Osteocyte (in vitro differentiated cells): ENCODE measurements around the gene GJC1. TPM values are rescaled to one million over a fixed set of nuclear protein-coding genes. Genes with fewer than 3 reads are reported as not detected.

Source experiments
- DNase-seq: peaks from one replicate; pipeline ENCODE4 v3.0.0; 2021; ENCODE audit warnings: mixed read lengths; ENCODE audit not compliant: unreplicated experiment; ENCODE audit errors: extremely low spot score
- H3K27ac Mint-ChIP-seq: one replicate; pipeline ENCODE4 v1.8.0; 2021; ENCODE audit warnings: mild to moderate bottlenecking, mixed read lengths; ENCODE audit not compliant: unreplicated experiment
- H3K27me3 Mint-ChIP-seq: one replicate; pipeline ENCODE4 v1.8.0; 2021; ENCODE audit warnings: mixed read lengths; ENCODE audit not compliant: unreplicated experiment
- H3K36me3 Mint-ChIP-seq: one replicate; pipeline ENCODE4 v1.8.0; 2021; ENCODE audit warnings: mixed read lengths; ENCODE audit not compliant: unreplicated experiment
- H3K4me1 Mint-ChIP-seq: one replicate; pipeline ENCODE4 v1.8.0; 2021; ENCODE audit warnings: mixed read lengths; ENCODE audit not compliant: unreplicated experiment
- H3K4me3 Mint-ChIP-seq: one replicate; pipeline ENCODE4 v1.8.0; 2021; ENCODE audit warnings: mild to moderate bottlenecking, moderate library complexity, mixed read lengths; ENCODE audit not compliant: unreplicated experiment
- H3K9me3 Mint-ChIP-seq: one replicate; pipeline ENCODE4 v1.8.0; 2021; ENCODE audit warnings: mixed read lengths; ENCODE audit not compliant: unreplicated experiment
- CTCF ChIP-seq: fragments of 200-600 bp; sonication (generic); IDR thresholded peaks from 2 replicates; pipeline ENCODE4 v1.5.0; 2021; ENCODE audit warnings: antibody characterized with exemption, mild to moderate bottlenecking, moderate library complexity
- long read RNA-seq: library from polyadenylated mRNA; unstranded; transcript quantifications from one replicate; pipeline ENCODE4 v2.0.0, GENCODE V29; 2021
- total RNA-seq: library from RNA; stranded (reverse); gene quantifications from 2 replicates; pipeline ENCODE4 v1.2.1, GENCODE V29; 2021

The GJC1 gene
- total RNA-seq: 40.6 and 43.0 TPM in 2 replicates
- long read RNA-seq, full-length matches to known transcripts: 8 of 21 reads
- long read RNA-seq, partial matches to known transcripts: 0 of 21 reads
- long read RNA-seq, other reads (novel, unspliced or antisense): 13 of 21 reads

DNA sequence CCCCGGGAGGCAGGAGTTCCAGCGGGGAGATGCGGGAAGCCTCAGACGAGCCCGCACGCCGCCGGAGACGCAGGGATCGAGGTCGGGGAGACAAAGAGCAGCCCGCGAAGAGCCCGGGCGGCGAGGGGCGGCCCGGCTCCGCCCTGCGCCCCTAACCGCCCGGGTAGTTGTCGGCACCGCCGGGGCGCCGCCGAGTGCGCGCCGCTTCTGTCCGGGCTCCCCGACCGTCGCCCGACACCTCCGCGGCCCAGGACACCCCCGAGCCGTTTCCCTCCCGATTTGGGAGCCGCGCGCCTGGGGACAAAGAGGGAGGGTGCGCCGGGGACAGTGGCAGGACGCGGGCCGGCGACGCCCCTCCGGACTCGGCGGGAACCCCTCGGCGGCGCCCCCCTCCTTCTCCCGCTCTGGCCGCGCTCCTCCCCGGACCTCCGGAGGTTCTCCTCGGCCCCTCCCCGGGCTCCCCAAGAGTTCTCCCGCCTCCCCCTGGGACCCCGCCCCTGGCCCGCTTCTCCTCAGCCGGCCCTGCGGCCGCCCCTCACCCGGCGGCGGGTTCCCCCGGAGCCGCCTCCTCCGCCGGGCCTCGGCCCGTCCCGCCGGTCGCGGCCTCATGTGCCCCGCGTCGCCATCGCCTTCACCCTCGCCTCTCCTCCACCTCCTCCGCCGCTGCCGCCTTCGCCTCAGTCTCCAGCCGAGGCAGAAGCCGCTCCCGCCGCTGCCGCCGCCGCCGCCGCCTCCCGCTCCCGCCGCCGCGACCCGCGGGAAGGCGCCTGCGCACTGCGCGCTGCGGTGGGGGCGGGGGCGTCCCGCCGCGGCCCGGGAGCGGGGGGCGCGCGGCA is at the start of gene GJC1:
Gene GJC1, minus strand, starts transcription at position 765 of the 836 bp plus-strand sequence. CDS start 24,470 bp downstream, outside the sequence.
- Mint-ChIP-seq H3K4me1 (peaks cover 32% of the 10 kb centered on the region), H3K4me3 (peak within 1 kb of the TSS; percentile 96), H3K36me3 (no peaks in the 10 kb centered on the region), H3K27me3 (no peaks in the 10 kb centered on the region), H3K27ac (peak within 1 kb of the TSS; percentile 91), H3K9me3 (no peaks in the 10 kb centered on the region)
- DNase-seq: peak; percentile 85
- no peak for TF ChIP-seq CTCF

DNA sequence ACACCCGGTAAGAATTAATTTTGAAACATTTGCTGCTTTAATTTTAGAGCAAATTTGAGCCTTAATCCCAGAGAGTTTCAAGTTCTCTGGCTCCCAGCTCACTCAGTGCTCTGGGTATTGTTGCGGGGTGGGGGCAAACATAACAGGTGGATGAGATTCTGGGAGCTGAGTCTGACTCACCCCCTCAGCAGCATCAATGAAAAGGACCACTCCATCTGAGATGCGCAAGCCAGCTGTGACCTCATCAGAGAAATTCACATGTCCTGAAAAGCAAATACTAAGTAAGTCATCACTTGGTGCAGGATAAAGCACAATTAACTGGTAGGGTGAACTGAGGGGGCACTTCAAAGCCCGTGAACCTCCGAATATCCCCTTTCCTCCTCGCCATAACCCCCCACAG is 49.3 kb upstream of the GJC1 start:
- peaks cover 42% of the 10 kb centered on the region for H3K36me3 Mint-ChIP-seq
- no peak for TF ChIP-seq CTCF
- DNase-seq: no peak
- no peak overlapping the region for H3K27ac Mint-ChIP-seq
- no peak overlapping the region for H3K4me3 Mint-ChIP-seq
- no peaks in the 10 kb centered on the region for H3K9me3 Mint-ChIP-seq
- no peaks in the 10 kb centered on the region for H3K27me3 Mint-ChIP-seq
- no peaks in the 10 kb centered on the region for H3K4me1 Mint-ChIP-seq

DNA sequence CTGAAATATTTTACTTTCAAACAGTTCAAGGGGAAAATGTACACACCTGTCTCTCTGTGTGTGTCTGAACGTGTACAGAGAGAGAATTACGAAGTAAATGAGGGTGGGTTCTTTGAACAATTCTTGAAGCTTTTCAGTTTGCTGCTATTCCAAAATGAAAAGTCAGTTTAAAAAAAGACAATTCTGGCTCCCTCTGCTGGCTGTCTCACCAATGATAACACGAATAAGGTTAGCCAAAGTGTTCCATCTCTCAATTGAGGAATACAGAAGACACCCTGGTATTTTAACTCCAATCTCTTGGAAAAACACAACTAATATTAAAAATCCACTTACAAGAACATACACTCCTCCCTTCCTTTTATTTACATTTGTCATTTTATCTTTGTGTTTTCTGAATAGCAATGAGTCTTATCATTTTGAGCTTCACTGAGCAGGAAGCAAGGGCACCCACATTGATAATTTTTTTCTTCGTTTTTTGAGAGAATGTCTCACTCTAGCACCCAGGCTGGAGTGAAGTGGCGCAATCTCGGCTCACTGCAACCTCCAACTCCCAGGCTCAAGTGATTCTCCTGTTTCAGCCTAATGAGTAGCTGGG is 48.6 kb upstream of the GJC1 start:
- no peaks in the 10 kb centered on the region for H3K27me3 Mint-ChIP-seq
- H3K27ac Mint-ChIP-seq: no peak overlapping the region
- DNase-seq: no peak
- no peak overlapping the region for H3K4me3 Mint-ChIP-seq
- TF ChIP-seq CTCF: peak; percentile 72
- H3K4me1 Mint-ChIP-seq: no peaks in the 10 kb centered on the region
- no peaks in the 10 kb centered on the region for H3K9me3 Mint-ChIP-seq
- peaks cover 42% of the 10 kb centered on the region for H3K36me3 Mint-ChIP-seq

- no peak for TF ChIP-seq CTCF
- Mint-ChIP-seq H3K27me3 (no peaks in the 10 kb centered on the region), H3K36me3 (peaks cover 36% of the 10 kb centered on the region), H3K4me1 (no peaks in the 10 kb centered on the region), H3K27ac (no peak overlapping the region), H3K9me3 (no peaks in the 10 kb centered on the region), H3K4me3 (no peak overlapping the region)
- DNase-seq: no peak
Observed at GRCh38 chr17:44877121-44877520, 47.0 kb upstream of the GJC1 start.

DNA sequence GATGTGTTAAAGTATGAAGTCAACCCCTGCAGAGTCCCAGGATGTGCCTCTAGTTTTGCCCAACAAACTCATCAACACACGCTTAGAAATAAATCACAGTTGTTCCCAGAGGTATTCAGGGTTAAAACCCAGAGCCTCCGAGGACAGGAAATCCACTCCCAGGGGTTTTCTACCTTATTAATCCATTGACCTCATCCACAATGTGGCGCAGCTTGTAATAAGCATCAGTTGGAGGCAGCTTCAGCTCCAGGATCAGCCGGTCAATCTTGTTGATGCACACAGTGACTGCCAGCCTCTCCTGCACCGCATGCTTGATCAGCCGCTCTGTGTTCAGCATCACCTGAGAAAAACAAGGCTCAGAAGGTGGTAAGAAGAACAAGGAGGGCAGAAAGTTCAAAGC is 45.7 kb upstream of the GJC1 start:
- TF ChIP-seq CTCF: no peak
- Mint-ChIP-seq H3K36me3 (peaks cover 40% of the 10 kb centered on the region), H3K27ac (no peak overlapping the region), H3K4me3 (no peak overlapping the region), H3K27me3 (no peaks in the 10 kb centered on the region), H3K4me1 (no peaks in the 10 kb centered on the region), H3K9me3 (no peaks in the 10 kb centered on the region)
- DNase-seq: no peak
